ENCODE results near the gene BLOC1S4.
"Not testable (repeated sequence)": the region's sequence is repeated elsewhere in the genome, so short reads cannot be mapped to it uniquely, and the experiment has no call there.

The BLOC1S4 gene

DNA sequence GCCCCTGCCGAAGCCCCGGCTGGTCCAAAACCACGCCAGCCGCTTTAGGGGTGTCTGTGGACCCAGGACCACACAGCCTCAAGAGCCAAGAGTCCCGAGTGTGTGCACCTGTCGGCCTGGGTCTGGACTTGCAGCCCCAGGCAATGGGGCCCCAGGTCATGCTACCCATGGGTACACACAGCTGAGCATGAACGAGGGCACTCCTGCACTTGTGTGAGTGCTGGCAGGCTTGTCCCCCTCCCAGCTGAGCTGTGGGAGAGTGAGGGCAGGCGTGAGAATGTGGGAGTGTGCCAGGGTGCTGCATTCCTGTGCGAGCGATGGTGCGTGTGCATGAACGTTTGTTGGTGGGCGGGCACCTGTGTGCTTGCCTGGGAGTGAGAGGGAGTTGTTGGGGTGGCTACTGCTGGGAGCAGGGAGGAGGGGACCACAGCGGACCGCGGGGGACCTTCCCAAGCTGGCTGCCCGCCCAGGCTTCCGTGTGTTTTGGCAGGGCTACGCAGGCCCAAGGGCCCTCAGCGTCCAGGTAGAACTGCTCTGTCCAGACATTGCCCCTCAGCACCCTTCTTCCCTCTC is 30.8 kb downstream of the BLOC1S4 start:
- DNase-seq: no peak

- no peak for DNase-seq
These were observed 31.5 kb downstream of the BLOC1S4 start for GRCh38 chr4:6747294-6748051.

DNA sequence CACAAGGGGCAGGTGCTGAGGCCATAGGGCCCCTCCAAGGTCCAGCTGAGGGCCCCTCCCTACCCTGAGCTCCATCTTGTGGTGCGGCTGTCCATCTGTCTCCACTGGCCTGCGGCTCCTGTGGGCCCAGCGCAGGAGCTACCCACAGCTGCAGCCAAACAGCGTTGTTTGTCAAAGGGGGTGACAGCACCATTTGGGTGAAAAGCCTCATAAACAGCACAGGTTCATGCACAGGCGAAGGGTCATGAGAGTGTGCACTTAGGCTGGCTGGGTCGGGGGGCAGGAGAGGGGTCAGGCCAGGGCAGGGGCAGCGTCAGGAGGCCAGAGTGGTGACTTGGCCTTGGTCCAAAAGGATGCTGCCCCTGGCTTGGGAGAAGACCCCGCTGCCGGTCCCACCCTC is 32.3 kb downstream of the BLOC1S4 start:
- DNase-seq: no peak

GRCh38 chr4:6749340-6750171 is 33.6 kb downstream of the BLOC1S4 start:
- no peak for DNase-seq

- DNase-seq: no peak
These were observed 34.6 kb downstream of the BLOC1S4 start for GRCh38 chr4:6750286-6751221.

DNA sequence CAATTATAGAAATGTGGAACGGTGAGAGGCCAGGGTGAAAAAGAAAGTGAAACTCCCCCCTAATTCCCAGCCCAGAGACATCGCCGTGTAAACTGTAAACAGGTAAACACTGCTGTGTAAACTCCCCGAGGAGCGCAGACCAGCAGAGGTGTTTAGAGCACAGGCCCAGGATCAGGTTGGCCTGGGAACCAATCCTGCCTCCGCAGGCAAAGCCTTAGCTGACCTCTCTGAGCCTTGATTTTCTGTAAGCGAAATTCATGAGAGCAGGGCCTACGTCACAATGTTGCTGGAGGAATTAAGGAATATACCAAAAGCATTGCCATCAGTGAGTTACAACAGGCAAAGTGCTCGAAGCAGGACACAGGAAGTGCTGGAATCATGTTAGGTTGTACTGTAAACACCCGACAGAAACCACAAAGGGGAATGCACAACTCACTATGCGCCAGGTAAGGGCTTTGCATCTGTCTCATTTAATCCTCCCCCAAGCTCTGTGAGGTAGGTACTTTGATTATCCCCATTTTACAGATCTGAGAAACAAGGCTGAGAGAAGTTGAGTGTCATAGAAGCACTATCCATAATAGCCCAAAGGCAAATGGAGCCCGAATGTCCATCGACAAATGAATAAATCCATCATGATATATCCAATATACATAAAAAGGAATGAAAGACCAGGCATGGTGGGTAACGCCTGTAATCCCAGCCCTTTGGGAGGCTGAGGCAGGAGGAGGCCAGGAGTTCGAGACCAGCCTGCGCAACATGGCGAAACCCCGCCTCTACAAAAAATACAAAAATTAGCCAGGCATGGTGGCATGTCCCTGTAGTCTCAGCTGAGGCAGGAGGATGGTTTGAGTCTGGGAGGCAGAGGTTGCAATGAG is 35.9 kb downstream of the BLOC1S4 start:
- DNase-seq: no peak

- no peak for DNase-seq
These were observed 36.5 kb downstream of the BLOC1S4 start for GRCh38 chr4:6752486-6752829.

GRCh38 chr4:6753103-6753560 is 37.2 kb downstream of the BLOC1S4 start:
- no peak for DNase-seq

- DNase-seq: no peak
These were observed 37.9 kb downstream of the BLOC1S4 start for GRCh38 chr4:6753891-6754290.

DNA sequence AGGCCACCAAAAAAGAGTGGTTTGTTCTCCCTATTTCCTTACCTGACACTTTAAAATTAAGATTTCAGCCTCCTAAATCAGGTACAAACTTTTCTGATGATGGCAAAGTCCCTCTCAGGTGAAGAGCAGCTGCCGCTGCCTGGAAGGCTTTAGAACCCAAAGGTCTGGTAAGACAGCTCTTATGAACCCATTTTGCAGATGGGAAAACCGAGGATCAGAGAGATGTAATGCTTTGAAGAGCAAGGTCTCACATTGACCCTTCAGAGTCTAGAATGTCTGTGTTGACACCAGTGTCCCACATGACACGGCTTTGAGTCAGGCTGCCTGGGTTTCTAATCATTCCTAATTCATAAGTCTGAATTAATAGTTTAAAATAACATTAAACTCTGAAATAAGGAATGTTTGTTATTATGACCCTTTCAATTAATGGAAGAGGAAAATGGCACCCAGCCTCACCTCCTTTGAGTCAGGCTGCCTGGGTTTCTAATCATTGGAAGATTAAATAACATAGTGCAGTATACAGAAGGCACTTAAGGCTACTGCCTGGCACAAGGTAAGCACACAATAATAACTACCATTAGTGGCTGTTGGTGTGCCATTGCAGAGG is 38.6 kb downstream of the BLOC1S4 start:
- DNase-seq: no peak

- no peak for DNase-seq
These were observed 39.2 kb downstream of the BLOC1S4 start for GRCh38 chr4:6755088-6755753.

DNA sequence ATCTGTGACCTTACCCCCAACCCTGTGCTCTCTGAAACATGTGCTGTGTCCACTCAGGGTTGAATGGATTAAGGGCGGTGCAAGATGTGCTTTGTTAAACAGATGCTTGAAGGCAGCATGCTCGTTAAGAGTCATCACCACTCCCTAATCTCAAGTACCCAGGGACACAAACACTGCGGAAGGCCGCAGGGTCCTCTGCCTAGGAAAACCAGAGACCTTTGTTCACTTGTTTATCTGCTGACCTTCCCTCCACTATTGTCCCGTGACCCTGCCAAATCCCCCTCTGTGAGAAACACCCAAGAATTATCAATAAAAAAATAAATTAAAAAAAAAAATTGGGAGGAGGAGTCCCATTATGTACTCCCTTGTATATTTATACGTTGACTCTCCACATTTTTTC is 40.4 kb downstream of the BLOC1S4 start:
- DNase-seq: not testable (repeated sequence)

GRCh38 chr4:6758728-6759127 is 42.8 kb downstream of the BLOC1S4 start:
- DNase-seq: no peak

DNA sequence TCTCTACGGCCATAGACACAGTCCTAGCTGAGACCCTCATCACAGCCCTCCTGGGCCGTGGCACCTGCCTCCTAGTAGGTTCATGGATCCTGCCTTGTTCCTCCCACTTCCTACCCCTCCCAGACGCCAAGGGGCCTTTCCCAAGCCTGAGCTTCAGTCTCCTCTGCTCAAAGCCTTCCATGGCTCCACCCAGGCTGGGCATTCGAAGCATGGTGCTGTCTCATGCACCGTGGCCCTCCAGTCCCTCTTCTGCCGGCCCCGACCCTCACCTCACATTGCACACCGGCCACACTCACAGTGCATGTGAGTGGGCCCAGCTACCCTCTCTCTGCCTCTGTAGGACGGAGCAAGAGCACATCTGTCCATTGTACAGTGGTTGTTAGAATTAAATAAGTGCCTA is 44.9 kb downstream of the BLOC1S4 start:
- DNase-seq: no peak

DNA sequence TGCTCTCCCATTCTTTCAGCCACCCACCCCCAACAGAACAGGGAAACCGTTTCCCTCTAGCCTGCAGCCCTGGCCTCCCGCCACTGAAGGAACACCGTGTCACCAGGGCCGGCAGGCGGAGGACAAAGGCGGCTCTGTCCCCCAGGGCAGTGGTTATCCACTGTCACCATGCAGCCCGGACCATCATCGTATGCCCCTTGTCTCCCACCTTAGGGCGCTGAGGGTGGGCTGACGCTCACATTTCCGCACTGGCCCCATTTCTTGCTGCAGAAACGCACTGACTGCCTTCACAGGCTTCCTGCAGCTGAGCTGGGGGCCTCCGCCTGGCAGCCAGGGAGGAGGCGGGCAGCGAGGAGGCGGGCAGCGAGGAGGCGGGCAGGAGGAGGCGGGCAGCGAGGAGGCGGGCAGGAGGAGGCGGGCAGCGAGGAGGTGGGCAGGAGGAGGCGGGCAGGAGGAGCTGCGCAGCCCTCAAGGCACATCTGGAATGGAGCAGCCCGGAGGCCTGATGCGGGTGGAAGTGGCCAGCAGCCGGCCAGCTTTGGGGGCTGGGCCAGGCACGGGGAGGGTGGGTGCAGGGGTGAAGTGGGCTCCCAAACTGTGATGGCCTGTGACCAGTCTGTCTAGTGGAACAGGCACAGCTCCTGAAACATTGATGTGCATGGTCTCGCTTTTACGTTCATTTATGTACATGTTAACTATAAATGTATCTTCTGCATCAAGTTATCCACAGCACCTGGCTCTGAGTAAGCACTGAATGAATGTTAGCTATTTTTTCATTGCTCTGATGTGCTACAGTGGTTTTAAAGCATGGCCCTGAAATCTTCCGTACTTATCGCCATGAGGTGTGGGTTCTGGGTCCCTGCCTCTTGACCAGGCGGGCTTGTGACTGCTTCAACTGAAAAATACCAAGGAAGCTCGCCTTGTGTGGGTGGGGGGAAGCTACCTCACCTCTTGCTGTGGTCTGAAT is 46.0 kb downstream of the BLOC1S4 start:
- no peak for DNase-seq

DNA sequence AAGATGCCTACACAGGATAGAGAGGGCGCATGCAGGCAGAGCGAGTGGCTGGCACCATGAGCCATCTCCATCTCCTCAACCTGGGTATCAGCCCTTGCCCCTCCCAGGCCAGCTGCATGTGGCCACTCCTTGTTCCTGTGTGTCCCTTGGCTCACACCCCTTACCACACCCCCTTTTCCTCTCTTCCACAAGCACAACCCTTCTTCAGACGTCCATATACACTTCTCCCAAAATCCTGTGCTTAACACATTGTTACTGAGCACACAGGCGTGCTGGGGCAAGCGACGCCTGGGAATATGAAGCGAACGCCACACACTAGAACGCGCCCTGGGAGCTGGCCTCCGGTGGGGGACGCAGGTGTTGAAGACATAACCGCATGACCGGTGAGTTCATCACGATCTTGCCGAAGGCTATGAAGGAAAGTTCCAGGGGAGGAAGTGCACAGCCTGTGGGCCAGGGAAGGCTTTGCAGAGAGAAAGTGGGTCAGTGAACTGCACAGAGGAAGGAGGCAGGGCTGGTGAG is 47.4 kb downstream of the BLOC1S4 start:
- no peak for DNase-seq

- no peak for DNase-seq
These were observed 49.1 kb downstream of the BLOC1S4 start for GRCh38 chr4:6764976-6765620.

DNA sequence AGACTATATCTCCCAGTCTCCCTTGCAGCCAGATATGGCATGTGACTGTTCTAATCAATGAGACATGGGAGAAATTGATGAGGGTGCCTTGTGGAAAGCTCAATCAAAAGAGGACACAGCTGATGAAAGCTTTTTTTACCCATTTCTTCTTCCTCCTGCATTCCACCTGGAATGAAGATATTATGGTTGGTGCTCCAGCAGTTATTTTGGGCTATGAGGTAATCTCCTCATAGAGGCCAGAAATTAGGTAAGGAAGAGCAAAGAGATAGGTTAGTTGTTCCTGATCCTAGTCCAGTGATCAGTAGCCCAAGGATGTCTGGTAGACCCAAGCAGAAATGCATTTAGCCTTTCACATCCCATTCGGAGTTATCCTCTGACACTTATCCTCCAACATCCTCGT is 49.7 kb downstream of the BLOC1S4 start:
- no peak for DNase-seq
